Measurements from ENCODE around the gene CLDN12. TPM values are rescaled to one million over a fixed set of nuclear protein-coding genes. Genes with fewer than 3 reads are reported as not detected.

The CLDN12 gene
- polyA plus RNA-seq, 3 donors, result 0.32 to 0.99 (median 0.60) TPM

DNA sequence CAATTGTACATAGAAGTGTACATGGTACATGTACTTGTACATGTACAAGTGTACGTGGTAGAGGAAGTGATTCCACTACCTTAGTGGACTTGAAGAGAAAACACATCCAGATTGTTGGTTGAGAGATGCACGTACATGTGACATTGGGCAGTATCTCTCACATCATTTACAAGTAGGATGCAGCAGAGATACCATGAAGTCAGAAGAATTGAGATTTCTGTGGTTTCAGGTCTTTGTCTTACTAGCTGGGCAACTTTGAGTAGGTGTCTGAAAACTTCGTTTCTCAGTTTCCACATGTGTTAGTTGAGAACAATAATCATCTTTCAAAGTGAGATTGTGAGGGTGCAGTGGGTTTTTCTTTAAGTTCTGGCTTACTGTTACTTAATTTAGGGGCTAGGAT, 21.5 kb downstream of the CLDN12 start:
- Mint-ChIP-seq H3K27ac (no peak overlapping the region), H3K4me3 (no peak overlapping the region), H3K9me3 (no peaks in the 10 kb centered on the region), H3K27me3 (ENCODE audit: low read depth in 3 of 3) (peaks cover 0 to 2% (median 0%) of the 10 kb centered on the region in 3 donors), H3K36me3 (no peaks in the 10 kb centered on the region), H3K4me1 (no peaks in the 10 kb centered on the region)
- H3K9me3 ChIP-seq (replicated peaks in 1 of 2; ENCODE audit: control insufficient read depth in 1 of 2, insufficient read depth in 1 of 2, low read length in 2 of 2), result no peaks in the 10 kb centered on the region
- H2AFZ ChIP-seq (ENCODE audit: insufficient read depth, low read depth, low read length, poor library complexity, severe bottlenecking), result no peak overlapping the region
- H3K27ac ChIP-seq (ENCODE audit: low read depth in 1 of 2, low read length in 2 of 2), result no peak overlapping the region
- H3K9ac ChIP-seq (ENCODE audit: insufficient read depth, low read length, poor library complexity, severe bottlenecking), result no peak overlapping the region
- no peak for DNase-seq
- H3K4me1 ChIP-seq (ENCODE audit: control insufficient read depth in 1 of 2, insufficient read depth in 2 of 2, low read length in 2 of 2), result no peaks in the 10 kb centered on the region
- TF ChIP-seq, protein P1, sequence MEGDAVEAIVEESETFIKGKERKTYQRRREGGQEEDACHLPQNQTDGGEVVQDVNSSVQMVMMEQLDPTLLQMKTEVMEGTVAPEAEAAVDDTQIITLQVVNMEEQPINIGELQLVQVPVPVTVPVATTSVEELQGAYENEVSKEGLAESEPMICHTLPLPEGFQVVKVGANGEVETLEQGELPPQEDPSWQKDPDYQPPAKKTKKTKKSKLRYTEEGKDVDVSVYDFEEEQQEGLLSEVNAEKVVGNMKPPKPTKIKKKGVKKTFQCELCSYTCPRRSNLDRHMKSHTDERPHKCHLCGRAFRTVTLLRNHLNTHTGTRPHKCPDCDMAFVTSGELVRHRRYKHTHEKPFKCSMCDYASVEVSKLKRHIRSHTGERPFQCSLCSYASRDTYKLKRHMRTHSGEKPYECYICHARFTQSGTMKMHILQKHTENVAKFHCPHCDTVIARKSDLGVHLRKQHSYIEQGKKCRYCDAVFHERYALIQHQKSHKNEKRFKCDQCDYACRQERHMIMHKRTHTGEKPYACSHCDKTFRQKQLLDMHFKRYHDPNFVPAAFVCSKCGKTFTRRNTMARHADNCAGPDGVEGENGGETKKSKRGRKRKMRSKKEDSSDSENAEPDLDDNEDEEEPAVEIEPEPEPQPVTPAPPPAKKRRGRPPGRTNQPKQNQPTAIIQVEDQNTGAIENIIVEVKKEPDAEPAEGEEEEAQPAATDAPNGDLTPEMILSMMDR (IDR thresholded peaks at IDR 0.05), result no peak
- H3K79me2 ChIP-seq (ENCODE audit: insufficient read depth, low read length), result no peaks in the 10 kb centered on the region
- H3K27me3 ChIP-seq (ENCODE audit: control insufficient read depth in 2 of 2, insufficient read depth in 2 of 2, low read length in 2 of 2), result no peaks in the 10 kb centered on the region
- H3K4me3 ChIP-seq (replicated peaks in 1 of 3; ENCODE audit: low read depth in 2 of 3, low read length in 3 of 3), result no peak overlapping the region
- 100% methylated on average over 1 of the region's 3 CpGs for WGBS (ENCODE audit: insufficient coverage)
- intact Hi-C loops (cut with micrococcal nuclease), result no loop called here
- H4K20me1 ChIP-seq (ENCODE audit: insufficient read depth, low read length), result no peaks in the 10 kb centered on the region
- H3K4me2 ChIP-seq (replicated peaks; ENCODE audit: extremely low read depth, low read length, poor library complexity, severe bottlenecking), result no peak overlapping the region
- no peaks in the 10 kb centered on the region for H3K36me3 ChIP-seq (replicated peaks in 1 of 2; ENCODE audit: control insufficient read depth in 1 of 2, insufficient read depth in 2 of 2, low read length in 2 of 2)

DNA sequence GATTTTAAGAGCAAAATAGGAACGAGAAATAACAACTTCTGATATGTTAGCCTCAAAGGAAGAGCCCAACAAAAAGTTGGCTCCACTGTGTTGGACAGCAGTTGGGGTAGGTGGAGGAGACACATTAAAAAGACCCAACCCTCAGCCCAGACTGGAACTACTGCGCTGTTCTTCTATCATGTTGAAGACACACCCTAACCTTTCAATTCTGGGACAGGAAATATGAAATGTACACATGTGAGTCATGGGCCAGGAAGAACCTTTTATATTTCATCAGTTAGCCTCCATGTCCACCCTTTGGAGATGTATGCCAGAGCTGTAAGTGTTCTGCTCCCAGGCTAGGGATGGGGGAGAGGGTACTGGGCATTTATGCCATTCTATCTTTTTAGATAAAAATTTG, 22.1 kb downstream of the CLDN12 start:
- no peak overlapping the region for H3K27ac ChIP-seq (ENCODE audit: low read depth in 1 of 2, low read length in 2 of 2)
- Mint-ChIP-seq H3K36me3 (no peaks in the 10 kb centered on the region), H3K9me3 (no peaks in the 10 kb centered on the region), H3K4me3 (no peak overlapping the region), H3K27ac (no peak overlapping the region), H3K4me1 (no peaks in the 10 kb centered on the region), H3K27me3 (ENCODE audit: low read depth in 3 of 3) (peaks cover 0 to 2% (median 0%) of the 10 kb centered on the region in 3 donors)
- H3K36me3 ChIP-seq (replicated peaks in 1 of 2; ENCODE audit: control insufficient read depth in 1 of 2, insufficient read depth in 2 of 2, low read length in 2 of 2), result no peaks in the 10 kb centered on the region
- H3K79me2 ChIP-seq (ENCODE audit: insufficient read depth, low read length), result no peaks in the 10 kb centered on the region
- H4K20me1 ChIP-seq (ENCODE audit: insufficient read depth, low read length), result no peaks in the 10 kb centered on the region
- no peak overlapping the region for H3K4me3 ChIP-seq (replicated peaks in 1 of 3; ENCODE audit: low read depth in 2 of 3, low read length in 3 of 3)
- WGBS (ENCODE audit: insufficient coverage), result no CpG with 5 or more reads among the region's 2 CpGs
- H2AFZ ChIP-seq (ENCODE audit: insufficient read depth, low read depth, low read length, poor library complexity, severe bottlenecking), result no peak overlapping the region
- no peaks in the 10 kb centered on the region for H3K4me1 ChIP-seq (ENCODE audit: control insufficient read depth in 1 of 2, insufficient read depth in 2 of 2, low read length in 2 of 2)
- H3K4me2 ChIP-seq (replicated peaks; ENCODE audit: extremely low read depth, low read length, poor library complexity, severe bottlenecking), result no peak overlapping the region
- DNase-seq, result no peak
- no peaks in the 10 kb centered on the region for H3K27me3 ChIP-seq (ENCODE audit: control insufficient read depth in 2 of 2, insufficient read depth in 2 of 2, low read length in 2 of 2)
- intact Hi-C loops (cut with micrococcal nuclease), result no loop called here
- TF ChIP-seq, protein P1 (IDR thresholded peaks at IDR 0.05), result no peak
- no peak overlapping the region for H3K9ac ChIP-seq (ENCODE audit: insufficient read depth, low read length, poor library complexity, severe bottlenecking)
- no peaks in the 10 kb centered on the region for H3K9me3 ChIP-seq (replicated peaks in 1 of 2; ENCODE audit: control insufficient read depth in 1 of 2, insufficient read depth in 1 of 2, low read length in 2 of 2)
